ENCODE results near the gene GDPD4.

Gene GDPD4

GRCh38 chr11:77233011-77233410 is 68.5 kb downstream of the GDPD4 start:
- no peak for DNase-seq (ENCODE audit: low spot score)

- DNase-seq (ENCODE audit: low spot score) = no peak
Measured at GRCh38 chr11:77232242-77232641, 69.2 kb downstream of the GDPD4 start.

GRCh38 chr11:77231800-77232199 is 69.7 kb downstream of the GDPD4 start:
- no peak for DNase-seq (ENCODE audit: low spot score)

- DNase-seq (ENCODE audit: low spot score) = no peak
Measured at GRCh38 chr11:77230878-77231605, 70.4 kb downstream of the GDPD4 start.

- no peak for DNase-seq (ENCODE audit: low spot score)
Measured at GRCh38 chr11:77223797-77224196, 77.7 kb downstream of the GDPD4 start.

- DNase-seq (ENCODE audit: low spot score) = no peak
Measured at GRCh38 chr11:77217156-77217555, 84.3 kb downstream of the GDPD4 start.

GRCh38 chr11:77215106-77215505 is 86.4 kb downstream of the GDPD4 start:
- peak; percentile 24 for DNase-seq (ENCODE audit: low spot score)

GRCh38 chr11:77214557-77214956 is 86.9 kb downstream of the GDPD4 start:
- no peak for DNase-seq (ENCODE audit: low spot score)

- peak; percentile 22 for DNase-seq (ENCODE audit: low spot score)
Measured at GRCh38 chr11:77213589-77214428, 87.7 kb downstream of the GDPD4 start.

GRCh38 chr11:77213029-77213579 is 88.4 kb downstream of the GDPD4 start:
- peak; percentile 35 for DNase-seq (ENCODE audit: low spot score)

- peak; percentile 25 for DNase-seq (ENCODE audit: low spot score)
Measured at GRCh38 chr11:77212314-77213007, 89.0 kb downstream of the GDPD4 start.

- peak; percentile 27 for DNase-seq (ENCODE audit: low spot score)
Measured at GRCh38 chr11:77211594-77212251, 89.8 kb downstream of the GDPD4 start.

- peak; percentile 25 for DNase-seq (ENCODE audit: low spot score)
Measured at GRCh38 chr11:77211040-77211451, 90.4 kb downstream of the GDPD4 start.

- no peak for DNase-seq (ENCODE audit: low spot score)
Measured at GRCh38 chr11:77209663-77210062, 91.8 kb downstream of the GDPD4 start.

- DNase-seq (ENCODE audit: low spot score) = no peak
Measured at GRCh38 chr11:77208535-77208934, 93.0 kb downstream of the GDPD4 start.

GRCh38 chr11:77207618-77208313 is 93.7 kb downstream of the GDPD4 start:
- no peak for DNase-seq (ENCODE audit: low spot score)

- no peak for DNase-seq (ENCODE audit: low spot score)
Measured at GRCh38 chr11:77207019-77207485, 94.4 kb downstream of the GDPD4 start.

- no peak for DNase-seq (ENCODE audit: low spot score)
Measured at GRCh38 chr11:77206264-77207018, 95.0 kb downstream of the GDPD4 start.

GRCh38 chr11:77205467-77206263 is 95.8 kb downstream of the GDPD4 start:
- no peak for DNase-seq (ENCODE audit: low spot score)

Data from ecto neural progenitor cell (in vitro differentiated cells).